ENCODE data around the gene ACTR3C.
"Not testable (repeated sequence)": the region's sequence is repeated elsewhere in the genome, so short reads cannot be mapped to it uniquely, and the experiment has no call there.

The ACTR3C gene

GRCh38 chr7:150285849-150286754 is 37.2 kb downstream of the ACTR3C start:
- peak; percentile 93 for ATAC-seq

DNA sequence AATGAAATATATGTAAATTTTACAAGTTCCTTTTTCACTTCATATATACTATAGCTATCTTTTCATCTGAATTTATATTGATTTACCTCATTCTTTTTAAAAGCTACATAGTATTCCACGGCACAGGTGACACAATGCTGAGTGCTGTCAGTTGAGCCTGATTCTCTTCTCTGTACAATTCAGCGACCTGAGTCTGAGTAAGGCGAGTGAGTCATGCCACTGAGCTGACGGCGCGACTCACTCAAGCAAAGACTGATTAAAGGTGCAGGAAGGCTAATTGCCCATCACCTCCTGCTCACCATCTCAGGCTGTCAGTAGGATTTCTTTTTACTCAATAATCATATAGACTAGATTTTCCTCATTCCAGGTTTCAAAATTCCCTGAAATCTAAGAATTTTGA is 39.7 kb downstream of the ACTR3C start:
- ATAC-seq = not testable (repeated sequence)

DNA sequence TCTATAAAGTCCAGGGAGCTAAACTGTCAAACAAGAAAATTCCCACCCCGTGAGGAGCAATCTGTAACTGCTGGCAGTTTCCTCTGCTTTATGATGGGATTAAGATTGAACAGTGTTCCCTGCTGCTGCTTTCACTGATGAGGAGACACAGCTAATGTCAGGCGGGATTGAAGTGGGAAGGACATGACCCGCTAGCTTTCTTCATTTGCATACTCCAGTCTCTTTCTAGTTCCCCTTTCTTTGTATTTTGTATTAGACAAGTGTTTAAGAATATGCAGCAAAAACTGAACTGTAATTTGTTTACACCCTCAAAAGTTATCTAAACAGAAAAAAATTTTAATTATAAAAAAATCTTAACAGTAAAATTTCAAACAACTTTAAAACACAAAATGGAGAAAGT is 40.2 kb downstream of the ACTR3C start:
- ATAC-seq = not testable (repeated sequence)

GRCh38 chr7:150281681-150282403 is 41.5 kb downstream of the ACTR3C start:
- not testable (repeated sequence) for ATAC-seq

- not testable (repeated sequence) for ATAC-seq
These were observed 45.0 kb downstream of the ACTR3C start for GRCh38 chr7:150278383-150278782.

- ATAC-seq = peak; percentile 92
These were observed 47.1 kb downstream of the ACTR3C start for GRCh38 chr7:150276132-150276695.

DNA sequence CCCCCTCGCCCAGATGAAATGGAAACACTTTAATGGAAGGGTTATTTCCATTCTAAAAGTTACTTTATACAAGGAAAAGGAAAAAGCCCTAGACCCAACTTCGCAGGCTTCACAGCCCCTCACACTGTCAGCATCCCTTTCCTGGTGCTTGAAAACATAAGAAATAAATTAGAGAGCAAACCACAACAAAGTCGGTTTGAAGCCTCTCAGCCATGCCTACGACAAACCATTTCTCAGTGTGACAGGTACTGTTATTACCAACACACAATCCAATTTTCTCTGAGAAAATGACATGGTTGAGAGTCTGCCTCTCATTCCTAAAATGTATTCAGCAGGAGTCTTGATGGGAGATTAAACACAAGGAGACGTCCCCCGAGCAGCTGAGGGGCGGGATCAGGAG is 51.4 kb downstream of the ACTR3C start:
- ATAC-seq = not testable (repeated sequence)

DNA sequence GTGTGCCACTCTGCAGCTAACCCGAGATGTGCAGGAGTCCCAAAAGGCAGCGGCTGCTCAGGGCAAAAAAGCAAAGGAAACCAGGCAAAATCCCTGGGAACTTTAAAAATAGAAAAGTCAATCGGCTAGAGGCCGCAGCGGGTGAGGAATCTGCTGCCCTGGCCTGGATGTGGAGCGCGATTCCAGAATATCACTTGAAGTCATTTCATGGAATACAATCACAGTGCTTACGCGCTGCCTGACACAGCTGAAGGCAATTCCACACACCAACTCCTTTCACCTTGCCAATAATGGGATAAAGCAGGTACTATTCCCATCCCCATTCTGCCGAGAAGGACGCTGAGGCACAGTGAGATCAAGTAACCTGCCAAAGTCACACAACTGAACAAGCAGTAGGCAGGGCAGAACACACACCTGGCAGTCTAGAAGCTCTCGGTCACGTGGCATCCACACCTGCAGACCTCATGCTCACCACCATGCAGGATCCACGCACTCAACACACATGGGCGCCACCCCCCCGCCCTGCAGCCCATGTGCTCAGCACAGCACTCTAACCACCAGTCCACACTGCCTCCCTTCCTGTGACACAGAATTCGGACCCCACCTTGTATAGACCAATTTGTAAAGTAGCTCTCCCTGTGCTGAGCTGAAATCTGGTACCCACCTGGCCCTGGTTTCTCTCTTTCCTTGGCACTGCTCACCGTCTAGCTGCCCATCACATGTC is 53.1 kb downstream of the ACTR3C start:
- not testable (repeated sequence) for ATAC-seq

DNA sequence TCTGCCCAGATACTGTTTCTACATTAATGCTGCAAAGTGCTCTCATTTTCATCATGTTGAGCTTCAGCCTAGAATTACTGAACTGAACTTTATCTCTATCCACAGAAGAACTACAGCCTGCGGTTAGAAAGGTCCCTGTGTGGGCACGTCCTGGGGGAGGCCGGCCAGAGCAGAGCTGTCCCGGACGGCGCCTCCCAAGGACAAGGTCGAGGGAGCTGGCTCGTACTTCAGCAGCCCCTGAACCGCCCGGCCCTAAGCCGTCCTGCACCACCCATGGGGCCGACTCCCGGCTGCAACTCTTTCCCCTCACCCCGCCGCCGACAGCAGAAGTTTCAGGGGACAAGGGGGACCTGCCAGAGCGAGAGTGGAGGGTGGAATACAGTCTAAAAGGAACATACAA is 54.5 kb downstream of the ACTR3C start:
- 0 out of 3 replicates have a peak, but pooled peaks have one; percentile 11 for ATAC-seq

DNA sequence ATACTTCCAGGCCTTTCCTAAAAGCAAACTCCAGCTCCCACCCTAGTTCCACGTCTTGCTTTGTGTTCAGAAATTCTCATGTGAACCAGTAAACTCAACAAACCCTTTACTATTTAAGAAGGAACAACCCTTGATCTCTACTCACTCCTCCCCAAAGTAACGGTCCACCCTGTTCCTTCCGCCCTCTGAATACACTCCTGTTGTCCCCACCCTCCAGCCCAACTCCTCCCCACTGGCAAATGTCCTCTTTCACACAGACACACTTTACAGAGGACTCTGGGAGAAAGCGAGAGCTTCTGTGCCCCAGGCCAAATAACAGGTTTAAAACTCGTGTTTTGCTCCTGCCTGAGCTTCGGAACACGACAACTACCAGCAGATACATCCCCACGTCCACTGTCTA is 55.1 kb downstream of the ACTR3C start:
- ATAC-seq = not testable (repeated sequence)

GRCh38 chr7:150266953-150267665 is 56.2 kb downstream of the ACTR3C start:
- not testable (repeated sequence) for ATAC-seq

GRCh38 chr7:150262656-150263055 is 60.7 kb downstream of the ACTR3C start:
- not testable (repeated sequence) for ATAC-seq

- ATAC-seq = not testable (repeated sequence)
These were observed 75.6 kb downstream of the ACTR3C start for GRCh38 chr7:150247745-150248144.

GRCh38 chr7:150245208-150245607 is 78.1 kb downstream of the ACTR3C start:
- ATAC-seq = not testable (repeated sequence)

GRCh38 chr7:150242935-150243334 is 80.4 kb downstream of the ACTR3C start:
- not testable (repeated sequence) for ATAC-seq

DNA sequence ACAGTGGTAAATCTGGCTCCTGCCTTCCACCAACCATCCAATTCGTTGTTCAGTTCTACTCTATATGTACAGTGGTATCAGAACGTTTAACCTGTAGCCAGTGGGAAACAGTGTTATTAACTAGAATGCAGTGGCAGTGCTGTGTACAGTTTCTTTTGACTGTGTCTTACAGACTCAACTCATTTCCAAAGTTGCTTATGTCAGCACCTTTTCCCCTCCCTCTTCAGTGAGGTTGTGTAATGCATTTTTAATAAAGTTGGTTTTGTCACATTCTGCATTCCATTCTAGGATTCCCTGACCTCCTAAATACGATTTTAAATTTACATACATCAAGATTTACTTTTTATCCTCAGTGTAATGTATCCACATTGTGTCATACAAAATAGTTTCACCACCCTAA is 97.9 kb downstream of the ACTR3C start:
- ATAC-seq = not testable (repeated sequence)

- ATAC-seq = peak; percentile 63
These were observed 101.0 kb downstream of the ACTR3C start for GRCh38 chr7:150222083-150222972.

GRCh38 chr7:150220673-150221181 is 102.6 kb downstream of the ACTR3C start:
- ATAC-seq = not testable (repeated sequence)

DNA sequence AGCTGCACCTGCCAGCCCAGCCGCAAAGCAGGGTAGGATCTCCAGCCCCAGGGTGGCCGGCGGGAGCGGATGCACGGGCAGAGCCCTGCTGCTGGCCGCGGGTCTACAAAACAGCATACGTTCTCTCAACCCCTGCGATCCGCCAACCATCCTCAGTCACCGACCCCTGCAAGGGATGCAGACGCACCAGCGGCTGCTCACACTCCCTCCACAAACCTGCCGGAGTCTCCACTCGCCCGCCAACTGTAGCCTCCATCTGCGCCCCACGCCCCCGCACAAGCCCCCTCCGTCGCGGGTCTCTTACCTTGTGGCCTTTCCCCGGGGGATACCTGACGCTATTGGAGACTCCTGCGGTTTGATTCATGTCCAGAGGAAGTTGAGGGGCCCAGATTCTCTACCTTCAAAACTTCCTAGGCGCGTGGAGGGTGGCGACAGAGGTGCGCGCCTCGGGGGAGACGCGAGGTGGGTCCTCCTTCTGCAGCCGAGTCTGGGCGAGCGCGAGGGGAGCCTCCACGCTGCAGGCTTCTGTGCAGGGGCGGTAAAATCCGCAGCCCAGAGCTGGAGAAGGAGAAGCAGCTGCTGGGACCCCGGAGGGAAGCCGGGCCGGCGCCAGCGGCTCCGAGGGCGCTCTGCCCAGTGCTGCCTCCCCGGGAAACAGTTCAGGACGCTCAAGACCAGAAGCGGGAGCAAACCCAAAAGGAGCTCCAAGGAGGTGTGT is 103.2 kb downstream of the ACTR3C start:
- ATAC-seq = not testable (repeated sequence)

DNA sequence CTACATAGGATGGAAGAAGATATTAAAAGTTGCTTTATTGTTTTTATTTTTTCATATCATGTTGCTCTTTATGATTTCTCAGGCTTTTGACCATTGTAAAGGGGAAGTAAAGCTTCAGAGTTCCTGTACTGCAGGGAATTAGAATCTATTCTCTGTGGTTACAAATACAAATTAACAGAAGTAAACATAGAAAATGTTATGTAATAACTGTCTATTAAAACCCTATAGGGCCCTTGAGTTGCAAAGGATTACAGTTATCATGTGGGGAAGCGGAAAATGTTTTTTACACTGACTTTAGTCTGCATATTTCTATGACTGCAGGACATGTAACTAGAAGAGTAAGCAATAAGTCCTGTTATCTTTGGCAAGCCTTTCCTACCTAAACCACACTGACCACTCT is 116.5 kb downstream of the ACTR3C start:
- not testable (repeated sequence) for ATAC-seq
